IPS-NIHi7 (cell line): ENCODE data around the gene DOK7.

ENCODE experiments used
- DNase-seq: peaks from one replicate; pipeline ENCODE4 v3.0.0; 2012; ENCODE audit warnings: mixed read lengths; ENCODE audit errors: extremely low spot score

The DOK7 gene

DNA sequence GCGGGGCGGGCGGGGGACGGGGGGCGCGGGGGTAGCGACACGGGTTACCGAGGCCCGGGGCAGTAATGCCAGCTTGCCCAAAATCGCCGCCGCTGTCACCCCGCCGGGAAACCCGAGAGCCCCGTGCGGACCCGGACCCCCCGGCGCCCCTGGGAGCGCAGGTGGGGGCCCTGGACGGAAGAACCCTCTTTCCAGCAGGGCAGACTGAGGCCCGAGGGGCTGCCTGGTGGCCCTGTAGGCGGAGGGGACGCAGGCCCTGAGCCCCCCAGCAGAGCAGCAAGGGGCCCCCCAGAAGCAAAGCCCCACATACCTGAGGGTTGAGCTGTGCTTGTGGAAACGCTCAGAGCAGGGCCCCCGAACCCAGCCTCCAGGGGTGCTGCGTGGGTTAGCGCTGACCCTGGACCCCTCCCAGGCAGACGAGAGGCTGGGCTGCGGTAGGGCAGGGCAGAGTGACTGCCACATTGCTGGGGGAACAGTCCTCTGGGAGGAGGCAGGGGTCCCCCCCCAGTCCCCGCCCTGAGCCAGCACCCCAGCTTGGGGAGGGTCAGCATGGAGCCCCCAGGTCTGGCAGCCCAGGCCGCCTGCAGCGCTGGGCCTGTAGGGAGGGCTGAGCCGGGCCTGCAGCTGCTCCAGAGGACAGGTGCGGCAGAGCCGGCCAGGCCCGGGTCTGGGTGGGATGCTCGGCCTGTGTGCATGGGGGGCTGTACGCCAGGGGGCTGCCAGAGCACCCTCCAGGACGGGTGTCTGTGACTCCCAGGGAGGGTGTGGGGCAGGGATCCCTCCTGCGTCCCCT is 646 bp downstream of the DOK7 start:
- DNase-seq = no peak

DNA sequence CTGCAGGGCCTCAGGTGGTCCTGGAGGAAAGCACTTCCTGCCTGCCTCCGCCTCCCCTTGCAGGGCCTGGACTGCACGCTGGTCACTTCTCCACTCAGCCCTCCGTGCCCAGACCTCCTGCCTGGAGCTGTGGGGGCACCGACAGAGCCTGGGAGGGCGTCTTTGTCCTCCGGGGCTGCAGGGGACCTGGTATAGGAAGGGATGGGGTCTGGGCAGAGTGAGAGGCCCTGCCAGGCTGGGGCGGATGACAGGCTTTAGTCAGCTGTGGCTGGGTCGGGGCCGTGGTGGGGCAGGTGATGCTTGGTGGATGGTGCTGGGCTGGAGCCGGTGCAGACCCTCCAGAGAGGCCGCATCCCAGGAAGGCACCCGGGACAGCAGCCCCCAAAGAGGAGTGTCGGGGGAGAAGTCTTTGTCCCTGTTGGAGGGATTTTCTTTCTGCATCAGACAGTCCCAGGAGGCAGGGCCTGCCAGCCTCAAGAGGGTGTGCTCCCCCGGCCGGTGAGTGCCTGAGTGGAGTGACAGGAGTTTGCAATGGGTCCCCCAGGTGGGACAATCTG is 1.3 kb downstream of the DOK7 start:
- DNase-seq = no peak

DNA sequence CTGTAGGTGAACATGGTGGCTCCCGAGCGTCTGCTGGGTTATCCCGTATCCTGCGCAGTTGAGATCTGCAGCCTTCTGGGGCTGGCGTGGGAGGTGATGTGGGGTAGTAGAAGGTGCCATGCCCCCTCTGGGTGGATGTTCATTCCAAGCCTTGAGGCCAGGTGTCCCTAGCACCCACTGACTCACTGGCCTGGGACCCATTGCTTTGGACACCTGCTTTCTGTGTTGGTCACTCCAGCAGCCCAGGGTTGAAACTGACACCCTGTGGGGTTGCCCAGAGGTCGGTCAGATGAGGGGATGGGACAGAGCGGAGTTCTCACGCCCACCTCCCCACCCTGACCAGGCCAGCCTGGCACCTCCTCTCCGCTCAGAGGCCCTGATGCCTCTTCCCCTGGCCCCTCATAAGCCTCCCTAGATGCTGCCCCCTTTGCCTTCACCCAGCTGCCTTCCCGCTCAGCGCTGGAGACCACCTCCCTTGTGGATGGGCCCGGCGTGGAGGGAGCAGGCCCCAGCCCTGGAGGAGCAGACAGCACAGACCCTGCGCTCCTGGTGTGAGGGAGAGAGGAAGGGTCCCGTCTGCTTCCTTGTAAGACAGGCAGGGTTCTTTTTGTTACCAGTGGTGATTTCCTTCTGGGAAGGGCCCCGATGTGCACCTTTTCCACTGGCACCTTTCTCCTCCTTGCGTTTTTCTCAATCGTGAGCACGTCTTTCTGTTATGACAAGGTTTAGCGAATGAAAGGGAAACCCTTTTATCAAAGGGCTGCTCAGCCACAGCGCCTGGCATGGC is 2.0 kb downstream of the DOK7 start:
- no peak for DNase-seq

DNA sequence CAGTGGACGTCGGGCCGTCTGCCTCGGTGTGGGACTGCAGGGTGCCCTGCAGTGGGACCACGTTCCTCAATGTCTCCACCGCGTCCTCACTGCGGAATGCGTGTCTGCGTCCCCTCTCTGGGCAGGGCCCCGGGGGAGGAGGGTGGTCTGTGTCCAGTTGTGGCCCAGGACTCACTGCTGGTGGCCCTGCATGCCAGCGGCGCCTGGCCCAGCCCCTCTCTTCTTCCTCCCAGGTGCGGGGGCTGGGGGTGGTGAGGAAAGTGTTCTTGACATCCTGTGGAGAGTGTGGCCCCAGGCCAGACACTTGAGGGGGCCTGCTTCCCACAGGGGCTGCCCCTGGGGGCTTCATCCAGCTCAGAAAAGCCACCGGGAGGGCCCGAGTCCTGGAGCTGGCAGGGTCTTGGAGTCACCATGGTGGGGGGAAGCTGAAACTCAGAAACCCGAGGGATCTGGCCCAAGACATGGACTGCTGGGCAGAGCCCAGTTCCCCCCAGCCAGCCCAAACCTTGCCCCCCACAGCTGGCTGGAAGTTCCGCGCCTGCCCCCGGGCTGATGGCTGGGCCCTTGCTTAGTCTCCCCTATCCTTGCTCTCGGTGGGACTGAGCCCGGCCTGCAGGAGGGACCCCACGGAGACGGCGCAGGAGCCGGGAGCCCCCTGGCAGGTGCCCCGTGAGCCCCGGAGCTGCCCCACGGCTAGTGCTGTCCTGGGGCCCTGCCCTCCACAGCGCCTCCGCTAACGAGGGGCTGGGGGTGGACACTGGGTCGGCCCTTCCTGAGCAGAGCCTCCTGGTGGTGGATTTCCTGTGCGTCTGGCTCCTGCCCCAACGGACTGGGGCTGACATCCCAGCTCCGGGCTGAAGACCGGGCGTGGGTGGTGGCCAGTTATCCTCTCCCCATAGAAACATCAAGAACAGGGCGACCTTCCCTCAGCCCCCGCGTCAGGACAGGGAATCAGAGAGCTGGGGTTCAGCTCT is 2.9 kb downstream of the DOK7 start:
- DNase-seq = peak; percentile 83

DNA sequence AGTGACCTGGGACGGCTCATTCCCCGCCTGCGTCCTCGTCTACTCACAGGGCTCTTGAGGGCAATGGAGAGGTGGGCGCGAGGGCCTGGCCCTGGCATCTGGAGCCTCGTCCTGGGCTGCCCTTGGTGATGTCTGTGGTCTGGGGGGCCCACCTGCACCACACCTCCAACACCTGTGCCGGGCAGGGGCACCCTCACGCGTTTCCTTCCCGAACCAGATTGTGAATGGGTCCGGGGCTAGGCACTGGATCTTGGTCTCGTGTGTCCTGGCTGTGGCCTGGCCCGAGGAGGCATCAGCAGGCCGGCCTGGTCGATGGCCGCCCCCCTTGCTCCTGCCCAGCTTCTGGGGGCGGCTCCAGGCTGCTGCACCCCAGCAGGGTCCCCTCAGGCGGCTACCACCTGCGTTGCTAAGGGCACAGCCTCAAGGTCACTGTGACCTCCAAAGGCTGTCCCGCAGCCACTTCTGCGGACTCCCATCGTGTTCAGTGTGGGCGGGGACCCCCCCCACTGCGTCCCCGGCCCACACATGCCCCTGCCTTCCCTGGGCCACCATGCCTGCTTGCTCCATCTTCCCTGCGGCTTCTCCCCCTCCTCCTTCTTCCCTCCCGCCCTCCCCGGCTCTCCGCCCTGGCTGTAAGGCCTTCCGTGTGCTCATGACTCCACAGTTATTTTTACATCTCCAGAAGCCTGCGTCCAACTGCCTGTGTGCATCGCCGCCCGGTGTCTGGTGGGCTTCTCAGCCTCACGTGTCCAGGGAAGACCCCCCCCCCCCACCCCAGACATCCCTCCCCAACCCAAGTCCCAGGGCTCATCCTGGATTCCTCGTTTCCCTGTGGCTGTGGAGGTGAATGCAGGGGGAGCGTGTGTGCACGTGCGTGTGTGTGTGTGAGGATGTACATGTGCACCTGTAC is 3.8 kb downstream of the DOK7 start:
- DNase-seq = no peak

DNA sequence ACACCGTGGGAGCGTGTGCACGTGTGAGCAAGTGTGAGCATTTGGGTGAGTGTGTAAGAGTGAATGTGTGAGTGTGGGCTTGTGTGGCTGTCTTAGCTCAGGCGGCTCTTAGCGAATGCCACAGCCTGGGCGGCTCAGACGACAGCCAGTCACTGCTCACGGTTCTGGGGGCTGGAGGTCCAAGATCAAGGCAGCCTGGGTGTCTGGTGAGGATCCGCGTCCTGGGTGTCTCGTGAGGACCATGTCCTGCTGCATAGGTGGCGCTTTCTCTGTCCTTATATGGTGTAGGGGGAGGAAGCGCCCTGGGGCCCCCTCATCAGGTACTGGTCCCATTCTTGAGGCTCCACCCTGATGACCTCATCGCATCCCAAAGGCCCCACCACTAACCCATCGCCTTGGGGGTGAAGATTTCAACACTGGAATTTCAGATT is 4.5 kb downstream of the DOK7 start:
- DNase-seq = no peak

DNA sequence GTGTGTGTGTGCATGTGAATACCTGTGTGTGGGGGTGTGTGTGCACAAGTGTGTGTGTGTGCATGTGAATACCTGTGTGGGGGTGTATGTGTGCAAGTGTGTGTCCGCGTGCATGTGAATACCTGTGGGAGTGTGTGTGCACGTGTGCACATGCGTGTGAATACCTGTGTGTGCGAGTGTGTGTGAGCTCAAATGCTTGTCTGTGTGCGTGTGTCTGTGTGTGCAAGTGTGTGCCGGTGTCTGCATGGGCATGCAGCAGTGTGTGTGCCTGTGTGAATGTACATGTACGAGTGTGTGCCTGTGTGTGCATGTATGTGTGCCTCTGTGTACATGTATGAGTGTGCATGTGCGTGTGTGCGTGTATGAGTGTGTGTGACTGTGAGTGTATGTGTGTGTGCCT is 5.0 kb downstream of the DOK7 start:
- DNase-seq = no peak

DNA sequence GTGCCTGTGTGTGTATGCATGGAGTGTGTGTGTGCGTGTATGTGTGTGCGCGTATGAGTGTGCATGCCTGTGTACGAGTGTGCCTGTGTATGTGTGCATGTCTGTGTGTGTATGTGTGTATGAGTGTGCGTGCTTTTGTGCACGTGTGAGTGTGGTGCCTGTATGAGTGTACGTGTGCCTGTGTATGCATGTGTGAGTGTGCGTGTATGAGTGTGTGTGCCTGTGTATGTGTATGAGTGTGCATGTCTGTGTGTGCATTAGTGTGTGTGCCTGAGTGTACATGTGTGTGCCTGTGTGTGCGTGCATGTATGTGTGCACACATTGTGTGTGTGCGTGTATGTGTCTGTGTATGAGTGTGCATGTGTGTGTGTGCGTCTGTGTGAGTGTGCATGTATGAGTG is 5.7 kb downstream of the DOK7 start:
- DNase-seq = no peak

DNA sequence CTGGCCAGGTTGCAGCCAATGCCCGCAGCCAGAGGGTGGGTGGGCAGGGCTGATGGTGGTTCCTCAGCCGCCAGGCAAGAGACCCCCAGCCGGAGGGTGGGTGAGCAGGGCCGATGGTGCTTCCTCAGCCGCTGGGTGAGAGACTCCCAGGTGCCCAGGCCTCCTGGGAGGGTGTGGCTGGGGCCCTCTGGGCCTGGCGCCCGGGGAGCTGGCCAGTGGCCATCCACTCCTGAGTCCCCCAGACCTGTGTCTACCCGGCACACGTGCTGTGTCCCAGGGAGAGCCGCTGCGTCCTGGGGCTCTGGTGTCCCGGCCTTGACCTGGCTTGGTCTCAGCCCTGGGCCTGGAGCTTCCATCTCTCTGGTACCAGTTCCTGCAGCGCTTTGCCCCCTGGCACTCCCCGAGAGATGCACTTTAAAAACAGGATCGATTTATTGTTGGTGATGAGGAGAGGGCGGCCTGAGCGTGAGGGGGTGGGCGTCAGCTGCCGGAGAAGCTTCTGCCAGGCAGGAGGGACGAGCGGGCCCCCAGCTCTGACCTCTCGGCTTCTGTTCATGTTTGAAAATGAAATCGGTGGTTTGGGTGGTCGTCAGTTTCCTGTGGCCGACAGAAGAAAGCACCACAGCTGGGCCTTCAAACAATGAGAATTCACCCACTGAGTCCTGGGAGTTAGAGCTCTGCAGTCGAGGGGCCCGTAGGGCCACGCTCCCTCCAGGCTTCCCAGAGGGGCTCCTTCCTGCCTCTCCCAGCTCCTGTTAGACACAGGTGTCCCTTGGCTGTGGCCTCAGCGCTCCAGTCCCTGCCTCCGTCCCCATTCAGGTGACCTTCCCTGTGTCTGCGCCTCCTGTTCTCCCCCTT is 6.5 kb downstream of the DOK7 start:
- no peak for DNase-seq

DNA sequence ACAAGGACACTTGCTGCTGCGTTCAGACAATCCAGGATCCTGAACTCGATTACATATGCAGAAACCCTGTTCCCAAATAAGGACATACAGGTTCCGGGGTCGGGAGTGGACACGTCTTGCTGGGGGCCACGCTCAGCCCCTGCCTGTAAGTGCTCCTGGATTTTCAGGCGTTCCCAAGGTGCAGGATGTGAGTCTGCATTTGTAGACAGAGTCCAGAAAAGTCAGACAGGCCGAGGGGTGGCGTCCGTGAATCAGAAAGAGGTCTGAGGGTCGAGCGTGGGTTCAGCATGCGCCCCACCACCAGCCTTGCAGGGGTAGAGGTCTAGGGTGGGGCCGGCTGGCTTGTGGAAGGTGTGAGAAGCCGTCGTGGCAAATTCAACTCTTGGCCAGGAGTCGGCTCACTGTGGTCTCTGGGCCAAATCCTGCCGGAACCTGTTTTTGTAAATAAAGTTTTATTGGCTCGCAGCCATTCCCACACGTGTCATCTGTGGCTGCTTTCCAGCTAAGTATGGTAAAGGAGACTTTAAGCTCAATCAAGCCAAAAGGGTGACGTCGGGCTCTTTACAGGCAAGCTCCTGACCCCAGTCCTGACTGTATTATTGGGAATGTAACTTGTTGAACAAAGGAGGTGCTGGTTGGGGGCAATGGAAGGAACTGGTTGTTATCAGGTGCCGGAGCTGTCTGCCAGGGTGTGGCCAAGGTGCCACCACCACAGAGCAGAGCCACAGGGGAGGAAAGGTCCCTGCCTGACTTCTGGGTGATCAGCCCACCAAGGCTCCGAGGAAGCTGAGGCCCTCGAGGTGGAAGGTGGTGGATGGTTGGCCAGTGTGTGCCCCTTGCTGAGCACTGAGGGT is 7.4 kb downstream of the DOK7 start:
- no peak for DNase-seq

DNA sequence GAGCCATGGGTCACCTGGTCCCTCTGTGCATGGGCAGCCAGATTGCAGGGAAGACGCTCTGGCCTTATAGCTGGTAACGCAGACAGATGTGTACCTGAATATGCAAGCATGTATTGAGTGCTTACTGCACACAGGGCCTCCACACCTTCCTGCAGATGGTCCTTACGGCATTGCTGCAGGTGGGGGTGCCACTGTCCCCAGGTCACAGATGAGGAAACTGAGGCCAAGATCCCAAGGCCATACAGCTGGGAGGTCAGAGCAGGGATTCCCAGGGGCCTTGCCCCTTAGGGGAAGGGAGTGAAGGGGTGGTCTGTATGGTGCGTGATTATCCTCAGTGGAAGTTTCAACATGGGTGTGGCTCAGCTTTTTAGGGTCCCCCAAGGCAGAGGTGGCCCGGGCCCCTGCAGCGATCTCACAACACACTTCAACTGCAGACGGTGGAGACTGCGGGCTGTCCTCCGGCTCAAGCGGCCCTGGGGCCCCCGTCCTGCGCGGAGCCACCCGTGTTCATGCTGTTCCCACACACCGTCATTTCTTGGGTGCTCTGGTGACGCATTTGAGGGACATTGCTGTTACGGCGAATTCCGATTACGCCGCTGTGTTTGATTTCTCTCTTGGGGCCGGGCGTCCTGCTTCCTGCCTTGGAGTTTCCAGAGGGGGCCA is 8.1 kb downstream of the DOK7 start:
- DNase-seq = no peak

DNA sequence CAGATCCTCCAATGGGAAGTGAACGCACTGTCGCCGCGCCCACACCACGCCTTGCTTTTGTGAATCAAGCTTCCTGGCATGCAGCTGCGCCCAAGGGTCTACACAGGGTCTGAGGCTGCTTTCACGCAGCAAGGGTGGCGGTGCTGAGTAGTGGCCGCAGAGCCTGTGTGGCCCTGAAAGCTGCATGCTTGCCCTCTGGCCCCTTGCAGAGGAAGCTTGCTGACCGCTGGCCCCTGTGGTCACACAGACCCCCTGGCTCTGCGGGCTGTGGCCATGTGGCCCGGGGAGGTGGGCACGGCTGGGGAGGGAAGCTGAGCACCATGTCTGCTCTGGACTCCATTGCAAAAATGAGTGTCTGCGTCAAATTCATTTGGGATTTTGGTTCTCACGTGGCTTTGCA is 8.8 kb downstream of the DOK7 start:
- DNase-seq = no peak

DNA sequence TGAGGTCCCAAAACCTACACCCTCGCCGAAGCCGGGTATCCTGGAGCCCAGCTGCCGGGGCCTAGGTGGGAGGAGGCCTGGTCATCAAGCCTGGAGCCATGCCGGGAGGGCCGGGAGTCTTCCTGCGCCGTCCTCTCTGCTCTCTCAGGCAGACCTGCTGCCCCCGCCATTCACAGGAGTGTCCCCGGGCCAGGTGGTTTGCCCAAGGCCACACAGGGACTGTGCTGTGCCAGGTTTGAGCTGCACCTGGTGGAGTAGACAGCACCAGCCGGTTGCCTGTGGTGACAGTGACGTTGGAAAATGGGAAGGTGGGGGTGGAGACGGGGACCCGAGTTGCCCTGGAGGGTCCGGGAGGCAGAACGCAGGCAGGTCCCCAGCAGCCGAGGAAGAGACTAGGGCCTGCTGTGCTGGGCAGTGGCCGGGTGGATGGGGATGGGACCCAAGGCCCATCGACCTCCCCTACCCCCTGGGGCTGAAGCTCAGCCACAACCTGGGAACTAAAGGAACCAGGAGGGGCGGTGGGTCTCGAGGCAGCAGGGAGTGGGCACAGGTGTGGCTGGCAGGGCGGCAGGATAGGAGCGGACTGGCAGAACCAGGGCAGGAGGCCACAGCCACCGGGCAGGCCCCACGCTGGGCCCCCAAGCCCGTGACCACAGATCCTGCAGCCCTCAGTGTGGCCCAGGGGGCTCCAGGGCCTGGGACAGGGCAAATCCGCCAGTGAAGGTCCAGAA is 9.5 kb downstream of the DOK7 start:
- DNase-seq = no peak

DNA sequence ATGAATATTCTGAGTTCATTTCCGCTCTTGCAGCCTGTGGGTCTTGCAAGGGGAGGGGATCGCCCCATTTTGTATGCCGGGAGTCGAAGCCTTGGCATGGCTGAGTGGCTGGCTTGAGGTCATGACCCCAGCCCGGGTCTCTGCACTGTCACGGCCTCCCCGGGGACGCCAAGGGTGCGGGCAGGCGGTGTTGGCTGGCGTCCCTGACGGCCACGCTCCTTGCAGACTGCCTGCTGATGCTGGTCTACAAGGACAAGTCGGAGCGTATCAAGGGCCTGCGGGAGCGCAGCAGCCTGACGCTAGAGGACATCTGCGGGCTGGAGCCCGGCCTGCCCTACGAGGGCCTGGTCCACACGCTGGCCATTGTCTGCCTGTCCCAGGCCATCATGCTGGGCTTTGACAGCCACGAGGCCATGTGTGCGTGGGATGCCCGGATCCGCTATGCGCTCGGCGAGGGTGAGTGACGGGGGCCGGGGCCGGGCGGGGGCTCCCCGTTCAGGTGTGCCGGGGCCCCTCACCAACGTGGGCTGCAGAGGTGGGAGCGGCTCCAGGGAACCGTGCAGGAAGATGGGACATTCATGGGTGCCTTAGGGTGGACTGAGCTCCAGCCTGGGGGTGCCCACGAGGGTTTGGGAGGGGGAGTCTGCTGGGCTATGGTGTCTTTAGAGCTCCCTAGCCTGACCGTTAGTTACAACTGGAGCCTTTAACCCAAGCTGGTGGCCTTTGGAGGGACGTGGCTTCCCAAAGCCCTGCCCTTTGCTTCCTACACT is 10.3 kb downstream of the DOK7 start:
- no peak for DNase-seq

DNA sequence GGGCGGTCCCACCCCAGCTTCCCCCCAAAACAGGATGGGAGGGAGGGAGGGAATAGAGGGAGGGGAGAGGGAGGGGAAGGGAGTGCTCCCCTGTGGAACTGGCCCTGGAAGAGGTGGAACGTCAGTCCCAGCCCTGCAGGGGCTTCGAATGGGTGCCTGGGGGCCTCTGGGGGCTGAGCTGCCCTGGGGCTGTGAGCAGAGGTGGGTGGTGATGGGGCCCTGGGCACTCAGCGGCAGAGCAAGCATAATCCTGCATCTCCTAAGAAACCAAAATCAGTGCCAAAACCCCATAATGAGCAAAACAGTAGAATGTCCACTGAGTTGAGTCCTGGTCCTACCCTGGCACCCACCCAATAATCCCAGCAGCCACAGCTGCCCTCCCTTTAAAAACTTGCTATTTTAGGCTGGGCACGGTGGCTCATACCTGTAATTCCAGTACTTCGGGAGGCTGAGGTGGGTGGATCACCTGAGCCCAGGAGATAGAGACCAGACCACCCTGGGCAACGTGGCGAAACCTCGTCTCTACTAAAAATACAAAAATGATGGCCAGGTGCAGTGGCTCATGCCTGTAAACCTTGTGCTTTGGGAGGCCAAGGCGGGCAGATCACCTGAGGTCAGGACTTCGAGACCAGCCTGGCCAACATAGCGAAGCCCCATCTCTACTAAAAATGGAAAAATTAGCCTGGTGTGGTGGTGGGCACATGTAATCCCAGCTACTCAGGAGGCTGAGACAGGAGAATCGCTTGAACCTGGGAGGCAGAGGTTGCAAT is 11.1 kb downstream of the DOK7 start:
- no peak for DNase-seq
